ENCODE results near the gene KDELR3.

DNA sequence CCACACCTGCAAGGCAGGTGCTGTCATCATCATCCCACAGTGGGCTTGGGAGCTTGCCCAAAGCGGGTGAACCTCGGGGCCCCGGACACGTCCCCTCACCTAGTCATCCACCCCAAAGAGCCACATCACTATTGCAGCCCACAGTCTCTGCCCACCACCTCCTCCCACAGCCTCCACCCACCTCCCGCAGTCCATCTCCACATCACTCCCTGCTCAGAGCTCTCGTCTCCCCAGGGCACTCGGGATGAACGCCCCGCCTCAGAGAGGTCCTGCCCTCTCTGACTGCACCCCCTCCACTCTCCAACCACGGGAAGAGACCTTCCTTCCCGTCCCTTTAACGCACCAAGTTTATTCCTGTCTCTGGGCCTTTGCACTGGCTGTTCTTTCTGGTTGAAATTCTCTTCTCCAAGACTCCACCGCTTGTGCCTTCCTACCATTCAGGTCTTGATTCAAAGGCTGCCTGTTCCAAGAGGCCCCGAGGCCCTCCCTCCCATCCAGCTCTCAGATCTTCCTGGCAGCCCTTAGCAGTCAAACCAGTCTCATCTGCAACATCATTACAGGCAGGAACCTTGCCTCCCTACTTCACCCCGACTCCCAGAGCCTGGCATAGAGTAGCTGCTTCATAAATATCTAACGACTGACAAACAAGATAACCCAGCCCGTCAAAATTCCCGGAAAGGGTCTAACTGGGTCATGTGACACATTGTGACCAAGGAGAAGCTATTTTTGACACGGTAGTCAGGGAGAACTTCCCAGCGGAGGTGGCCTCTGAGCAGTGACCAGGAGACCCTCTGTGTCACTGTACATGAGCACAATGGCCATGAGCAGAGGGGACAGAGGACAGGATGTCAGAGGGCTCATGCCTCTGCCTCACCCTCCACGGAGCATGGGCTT is 24.0 kb upstream of the KDELR3 start:
- TF ChIP-seq, protein P1, sequence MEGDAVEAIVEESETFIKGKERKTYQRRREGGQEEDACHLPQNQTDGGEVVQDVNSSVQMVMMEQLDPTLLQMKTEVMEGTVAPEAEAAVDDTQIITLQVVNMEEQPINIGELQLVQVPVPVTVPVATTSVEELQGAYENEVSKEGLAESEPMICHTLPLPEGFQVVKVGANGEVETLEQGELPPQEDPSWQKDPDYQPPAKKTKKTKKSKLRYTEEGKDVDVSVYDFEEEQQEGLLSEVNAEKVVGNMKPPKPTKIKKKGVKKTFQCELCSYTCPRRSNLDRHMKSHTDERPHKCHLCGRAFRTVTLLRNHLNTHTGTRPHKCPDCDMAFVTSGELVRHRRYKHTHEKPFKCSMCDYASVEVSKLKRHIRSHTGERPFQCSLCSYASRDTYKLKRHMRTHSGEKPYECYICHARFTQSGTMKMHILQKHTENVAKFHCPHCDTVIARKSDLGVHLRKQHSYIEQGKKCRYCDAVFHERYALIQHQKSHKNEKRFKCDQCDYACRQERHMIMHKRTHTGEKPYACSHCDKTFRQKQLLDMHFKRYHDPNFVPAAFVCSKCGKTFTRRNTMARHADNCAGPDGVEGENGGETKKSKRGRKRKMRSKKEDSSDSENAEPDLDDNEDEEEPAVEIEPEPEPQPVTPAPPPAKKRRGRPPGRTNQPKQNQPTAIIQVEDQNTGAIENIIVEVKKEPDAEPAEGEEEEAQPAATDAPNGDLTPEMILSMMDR (IDR thresholded peaks at IDR 0.05; ENCODE audit: insufficient read depth, low read depth, low read length) = no peak
- no peak for TF ChIP-seq EZH2 (IDR thresholded peaks at IDR 0.05; ENCODE audit: insufficient read depth, low read length)

Data from astrocyte (in vitro differentiated cells and primary cell).